Activated T-cell treated with anti-CD3 and anti-CD28 coated beads for 1 hour (primary cell): Measurements from ENCODE around the gene CDH1.

ENCODE experiments used
- DNase-seq: peaks from one replicate; pipeline ENCODE4 v3.0.0-alpha.2; 2020; ENCODE audit warnings: low read depth

CDH1 gene

DNA sequence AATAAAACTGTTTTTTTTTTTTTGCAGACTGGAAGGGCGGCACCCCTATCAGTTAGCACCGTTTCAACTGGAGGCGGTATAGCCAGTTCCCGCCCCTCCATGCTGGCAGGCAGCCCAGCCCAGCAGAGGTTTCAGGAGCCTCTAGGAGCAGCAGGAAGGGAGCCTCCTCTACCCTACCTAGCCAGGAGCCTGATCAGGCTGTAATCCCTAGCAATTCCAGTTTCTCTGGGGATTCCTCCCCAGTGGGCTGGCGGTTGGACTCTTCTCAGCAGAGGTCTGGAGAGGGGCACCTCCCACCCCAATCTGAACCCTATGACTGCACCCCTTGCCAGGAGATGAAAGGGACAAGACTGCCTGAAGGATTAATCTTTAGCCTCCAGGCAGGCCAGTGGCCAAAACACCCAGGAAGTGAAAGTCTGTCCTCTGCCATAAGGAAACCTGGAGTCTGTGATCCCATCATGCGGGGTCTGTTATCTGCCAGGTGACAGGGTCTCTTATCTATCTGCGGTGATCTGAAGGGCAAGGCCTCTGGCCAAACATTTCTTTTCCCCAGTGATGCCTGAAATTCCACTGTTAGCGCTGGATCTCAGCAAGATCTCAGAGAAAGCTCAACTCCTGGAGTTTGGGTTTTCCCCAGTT is 4.9 kb upstream of the CDH1 start:
- no peak for DNase-seq

- DNase-seq = no peak
Observed at GRCh38 chr16:68732741-68733399, 4.2 kb upstream of the CDH1 start.

- DNase-seq = no peak
Observed at GRCh38 chr16:68733570-68733969, 3.5 kb upstream of the CDH1 start.

GRCh38 chr16:68734782-68735181 is 2.3 kb upstream of the CDH1 start:
- DNase-seq = no peak

DNA sequence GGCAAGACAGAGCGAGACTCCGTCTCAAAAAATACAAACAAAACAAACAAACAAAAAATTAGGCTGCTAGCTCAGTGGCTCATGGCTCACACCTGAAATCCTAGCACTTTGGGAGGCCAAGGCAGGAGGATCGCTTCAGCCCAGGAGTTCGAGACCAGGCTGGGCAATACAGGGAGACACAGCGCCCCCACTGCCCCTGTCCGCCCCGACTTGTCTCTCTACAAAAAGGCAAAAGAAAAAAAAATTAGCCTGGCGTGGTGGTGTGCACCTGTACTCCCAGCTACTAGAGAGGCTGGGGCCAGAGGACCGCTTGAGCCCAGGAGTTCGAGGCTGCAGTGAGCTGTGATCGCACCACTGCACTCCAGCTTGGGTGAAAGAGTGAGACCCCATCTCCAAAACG is 531 bp upstream of the CDH1 start:
- no peak for DNase-seq

- DNase-seq = no peak
Observed at GRCh38 chr16:68737730-68738629, 888 bp downstream of the CDH1 start.

DNA sequence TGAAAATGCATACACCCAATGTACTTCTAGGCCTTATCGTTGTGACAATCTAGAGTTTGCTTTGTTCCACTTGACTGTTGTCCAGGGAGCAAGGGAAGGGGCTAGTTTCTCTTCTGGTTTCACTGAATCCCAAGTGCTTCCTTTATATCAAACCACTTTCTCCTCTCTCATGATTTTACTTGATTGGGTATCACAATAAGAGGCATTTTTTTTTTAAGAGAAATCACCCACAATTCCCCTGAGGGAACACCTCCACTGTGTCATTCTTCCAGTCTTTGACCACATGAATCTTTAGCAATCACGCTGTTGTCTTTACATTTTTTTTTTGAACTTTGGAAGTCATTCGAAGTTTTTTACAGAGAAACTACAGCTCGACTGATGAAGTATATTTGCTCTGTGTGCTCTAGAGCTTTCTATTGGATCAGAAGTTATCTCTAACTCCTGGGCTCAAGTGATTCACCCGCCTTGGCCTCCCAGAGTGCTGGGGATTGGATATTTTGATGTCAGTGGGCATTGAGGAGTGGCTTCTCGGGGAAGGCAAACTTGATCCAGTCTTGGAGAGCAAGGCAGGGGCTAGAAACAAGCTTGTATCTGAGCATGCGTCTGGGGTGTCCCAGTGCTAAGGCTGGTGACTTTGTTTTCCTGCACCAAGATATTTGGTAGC is 3.0 kb downstream of the CDH1 start:
- no peak for DNase-seq

GRCh38 chr16:68740628-68741346 is 3.7 kb downstream of the CDH1 start:
- DNase-seq = no peak

GRCh38 chr16:68743664-68744063 is 6.6 kb downstream of the CDH1 start:
- DNase-seq = no peak

DNA sequence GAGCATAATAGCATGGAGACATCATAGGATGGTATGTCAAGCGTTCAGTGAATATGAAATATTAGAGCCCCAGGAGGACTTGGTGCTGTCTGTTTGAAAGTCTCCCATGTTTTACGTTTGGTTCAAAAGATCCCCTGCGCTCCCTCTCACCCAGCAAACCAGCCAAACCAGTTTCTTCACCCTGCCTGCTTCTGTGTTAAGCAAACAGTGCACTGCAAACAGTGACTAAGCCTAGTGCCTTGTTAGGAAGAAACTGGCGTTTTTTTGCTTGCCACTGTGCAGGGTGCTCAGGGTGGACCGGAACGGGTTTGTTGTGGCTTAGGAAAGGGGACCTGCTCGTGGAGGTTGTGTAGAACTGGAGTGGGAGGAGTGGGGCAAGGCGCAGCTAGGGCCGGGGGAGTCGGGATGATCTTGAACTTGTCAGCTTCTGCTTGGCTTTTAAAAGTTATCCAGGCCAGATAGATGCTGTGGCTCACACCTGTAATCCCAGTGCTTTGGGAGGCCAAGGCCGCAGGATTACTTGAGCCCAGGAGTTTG is 7.7 kb downstream of the CDH1 start:
- no peak for DNase-seq

- DNase-seq = no peak
Observed at GRCh38 chr16:68746951-68747350, 9.9 kb downstream of the CDH1 start.

DNA sequence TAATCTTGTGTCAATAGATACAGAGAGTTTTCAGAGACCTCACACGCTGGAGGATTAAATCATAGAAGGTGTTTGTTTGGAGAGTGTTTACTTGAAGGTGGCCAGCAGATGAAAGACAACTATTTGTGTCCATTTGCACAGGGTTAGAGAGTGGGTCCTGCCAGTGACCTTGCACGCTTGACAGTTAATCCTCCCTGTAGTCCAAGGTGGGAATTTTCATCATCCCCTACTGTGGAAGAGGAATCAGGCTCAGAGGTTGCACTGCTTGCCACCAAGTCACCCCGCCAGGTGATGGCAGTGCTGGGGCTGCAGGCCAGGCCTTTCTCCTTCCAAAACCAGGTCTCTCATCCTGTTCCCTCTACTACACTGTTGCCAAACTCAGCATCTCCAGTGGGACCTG is 12.3 kb downstream of the CDH1 start:
- no peak for DNase-seq

DNA sequence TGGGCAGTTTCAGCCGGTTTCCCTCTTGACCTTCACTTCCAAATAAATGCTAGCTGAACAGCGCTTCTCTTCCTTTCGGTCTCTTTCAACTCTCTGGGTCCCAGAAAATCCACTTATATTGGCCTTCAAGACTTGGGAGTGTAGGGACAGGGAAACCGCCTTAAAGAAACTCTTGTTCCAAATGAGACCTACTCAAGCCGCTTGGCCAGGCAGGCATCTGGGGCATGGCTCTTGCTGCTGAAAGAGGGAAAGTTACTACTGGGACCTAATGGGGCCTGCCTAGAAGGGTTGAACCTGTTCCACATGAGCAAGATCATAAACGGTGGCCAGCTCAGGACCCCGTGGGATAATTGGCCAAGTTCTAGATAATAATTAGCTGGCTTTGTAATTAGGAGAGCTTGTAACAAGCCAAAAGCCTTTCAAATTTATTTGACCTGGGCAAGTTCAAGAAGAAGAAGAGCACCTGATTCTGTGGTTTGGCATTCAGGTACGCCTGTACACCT is 13.2 kb downstream of the CDH1 start:
- no peak for DNase-seq

DNA sequence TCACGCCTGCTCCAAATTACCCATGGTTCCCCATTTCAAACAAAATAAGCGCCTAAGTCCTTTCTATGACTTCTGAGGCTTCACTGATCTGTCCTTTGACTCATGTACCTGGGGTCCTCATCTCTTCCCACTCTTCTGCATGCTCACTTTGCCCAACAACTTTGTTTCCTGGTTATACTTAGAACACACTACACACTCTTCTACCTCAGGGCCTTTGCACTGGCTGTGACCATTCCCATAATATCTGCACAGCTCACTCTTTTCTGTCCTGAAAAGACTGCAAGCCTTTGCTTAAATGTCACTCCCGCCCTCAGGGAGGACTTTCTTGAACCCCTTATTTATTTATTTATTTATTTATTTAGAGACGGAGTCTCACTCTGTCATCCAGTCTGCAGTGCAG is 14.1 kb downstream of the CDH1 start:
- DNase-seq = no peak

GRCh38 chr16:68752602-68753001 is 15.5 kb downstream of the CDH1 start:
- DNase-seq = no peak

- no peak for DNase-seq
Observed at GRCh38 chr16:68754084-68754792, 17.1 kb downstream of the CDH1 start.

- no peak for DNase-seq
Observed at GRCh38 chr16:68756239-68756915, 19.3 kb downstream of the CDH1 start.

DNA sequence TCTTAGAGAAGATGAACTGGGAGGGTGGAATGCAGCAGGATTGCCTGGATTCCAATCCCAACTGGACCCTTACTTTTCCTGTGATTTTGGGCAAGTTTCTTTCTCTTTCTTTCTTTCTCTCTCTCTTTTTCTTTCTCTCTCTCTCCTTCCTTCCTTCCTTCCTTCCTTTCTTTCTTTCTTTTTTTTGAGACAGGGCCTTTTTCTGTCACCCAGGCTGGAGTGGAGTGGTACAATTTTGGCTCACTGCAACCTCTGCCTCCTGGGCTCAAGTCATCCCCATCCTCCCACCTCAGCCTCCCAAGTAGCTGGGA is 20.5 kb downstream of the CDH1 start:
- DNase-seq = no peak

DNA sequence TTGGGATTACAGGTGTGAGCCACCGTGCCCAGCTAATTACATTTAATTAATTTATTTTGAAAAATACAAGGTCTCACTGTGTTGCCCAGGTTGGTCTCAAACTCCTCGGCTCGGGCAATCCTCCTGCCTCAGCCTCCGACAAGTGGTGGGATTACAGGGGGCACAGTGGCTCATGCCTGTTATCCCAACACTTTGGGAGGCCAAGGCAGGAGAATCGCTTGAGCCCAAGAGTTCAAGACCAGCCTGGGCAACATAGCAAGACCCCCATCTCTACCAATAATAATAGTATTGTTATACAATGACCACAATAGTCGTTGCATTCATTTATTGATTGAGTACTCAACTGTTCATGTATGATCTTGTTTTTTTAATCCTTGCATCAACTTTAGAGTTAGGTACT is 22.0 kb downstream of the CDH1 start:
- no peak for DNase-seq

DNA sequence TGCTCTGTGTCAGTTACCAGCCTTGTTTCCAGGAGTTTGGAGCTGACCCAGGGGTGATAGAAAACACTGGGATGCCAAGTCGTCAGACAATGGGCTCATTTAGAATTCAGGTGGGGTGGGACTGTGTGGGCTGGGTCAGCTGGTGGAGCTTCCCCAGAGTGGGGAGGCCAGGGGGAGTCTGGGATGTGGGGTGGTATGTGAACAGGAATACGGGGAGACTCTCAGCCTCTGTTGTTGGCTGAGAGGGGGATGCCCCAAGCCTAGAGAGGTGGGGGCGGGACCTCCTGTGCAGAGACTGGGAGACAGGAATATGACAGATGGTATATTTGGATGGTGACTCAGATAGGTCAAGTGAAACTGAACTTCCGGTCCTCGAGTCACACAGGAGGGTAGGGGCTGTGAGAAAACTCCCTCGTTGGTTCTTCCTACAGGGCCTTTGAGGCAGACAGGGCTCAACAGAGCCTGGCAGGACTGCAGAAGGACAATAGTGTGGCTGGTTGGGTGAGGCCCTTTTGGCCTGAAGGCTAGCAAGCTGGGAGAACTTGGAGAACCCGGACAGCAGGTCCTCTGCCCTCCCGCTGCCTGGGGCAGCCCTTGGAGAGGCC is 23.7 kb downstream of the CDH1 start:
- DNase-seq = no peak
